DOHH2 (cell line): ENCODE data around the gene CMTR1.
A peak's percentile ranks its signal among the peaks of the same experiment; 100 is the strongest.

Experiments used
- CTCF ChIP-seq: fragments of 200-600 bp; sonication (generic); IDR thresholded peaks from one replicate; pipeline ENCODE4 v1.5.1; 2014; ENCODE audit warnings: antibody characterized with exemption, mild to moderate bottlenecking, low read depth, low read length; ENCODE audit not compliant: poor library complexity, severe bottlenecking
- EZH2phosphoT487 ChIP-seq: fragments of 200-600 bp; sonication (generic); IDR thresholded peaks from 2 replicates; pipeline ENCODE4 v1.6.1; 2017; ENCODE audit warnings: borderline replicate concordance, mild to moderate bottlenecking, antibody characterized with exemption, low read length, moderate library complexity, mixed read lengths

- TF ChIP-seq CTCF (peak; percentile 53), EZH2phosphoT487 (no peak)
Measured at GRCh38 chr6:37489697-37490336, 56.8 kb downstream of the CMTR1 start.
